NB4 (cell line): ENCODE measurements around the gene TEPSIN.

Experiments used
- MYC ChIP-seq: IDR thresholded peaks from 2 replicates; pipeline ENCODE4 v1.6.1; 2011; ENCODE audit warnings: low read depth, low read length
- TF ChIP-seq, protein P1 (sequence below): IDR thresholded peaks from one replicate; pipeline ENCODE4 v1.5.1; 2012; ENCODE audit warnings: low read depth, low read length
- TF ChIP-seq, protein P2 (sequence below): IDR thresholded peaks from 2 replicates; pipeline ENCODE4 v1.6.1; 2011; ENCODE audit warnings: low read depth, low read length

DNA sequence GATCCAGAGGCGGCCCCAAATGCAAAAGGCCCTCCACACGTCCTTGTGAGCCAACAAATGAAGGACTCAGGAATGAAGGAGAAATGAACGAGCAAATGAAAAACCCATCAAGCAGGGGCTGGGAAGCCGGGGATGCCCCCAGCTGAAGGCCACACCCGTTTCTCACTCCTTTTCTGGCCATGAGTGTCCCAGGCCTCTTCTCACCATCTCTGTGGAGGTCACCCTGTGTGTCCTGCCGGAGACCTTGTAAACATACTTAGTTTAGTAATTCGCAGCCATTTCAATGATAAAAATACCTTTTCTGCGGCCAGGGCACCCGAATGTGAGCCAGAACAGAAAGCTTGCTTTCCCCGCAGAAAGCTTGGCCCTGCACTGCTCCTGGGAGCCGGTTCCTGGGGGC lies 51.7 kb downstream of the TEPSIN start:
- TF ChIP-seq, protein P1, sequence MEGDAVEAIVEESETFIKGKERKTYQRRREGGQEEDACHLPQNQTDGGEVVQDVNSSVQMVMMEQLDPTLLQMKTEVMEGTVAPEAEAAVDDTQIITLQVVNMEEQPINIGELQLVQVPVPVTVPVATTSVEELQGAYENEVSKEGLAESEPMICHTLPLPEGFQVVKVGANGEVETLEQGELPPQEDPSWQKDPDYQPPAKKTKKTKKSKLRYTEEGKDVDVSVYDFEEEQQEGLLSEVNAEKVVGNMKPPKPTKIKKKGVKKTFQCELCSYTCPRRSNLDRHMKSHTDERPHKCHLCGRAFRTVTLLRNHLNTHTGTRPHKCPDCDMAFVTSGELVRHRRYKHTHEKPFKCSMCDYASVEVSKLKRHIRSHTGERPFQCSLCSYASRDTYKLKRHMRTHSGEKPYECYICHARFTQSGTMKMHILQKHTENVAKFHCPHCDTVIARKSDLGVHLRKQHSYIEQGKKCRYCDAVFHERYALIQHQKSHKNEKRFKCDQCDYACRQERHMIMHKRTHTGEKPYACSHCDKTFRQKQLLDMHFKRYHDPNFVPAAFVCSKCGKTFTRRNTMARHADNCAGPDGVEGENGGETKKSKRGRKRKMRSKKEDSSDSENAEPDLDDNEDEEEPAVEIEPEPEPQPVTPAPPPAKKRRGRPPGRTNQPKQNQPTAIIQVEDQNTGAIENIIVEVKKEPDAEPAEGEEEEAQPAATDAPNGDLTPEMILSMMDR: no peak
- TF ChIP-seq MYC: no peak
- TF ChIP-seq, protein P2, sequence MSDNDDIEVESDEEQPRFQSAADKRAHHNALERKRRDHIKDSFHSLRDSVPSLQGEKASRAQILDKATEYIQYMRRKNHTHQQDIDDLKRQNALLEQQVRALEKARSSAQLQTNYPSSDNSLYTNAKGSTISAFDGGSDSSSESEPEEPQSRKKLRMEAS: no peak
